ENCODE results near the gene KIAA2012.

Gene KIAA2012

GRCh38 chr2:202034249-202035088, 38.6 kb upstream of the KIAA2012 start:
- Histone ChIP-seq H3K27ac (ENCODE audit: low read depth, low read length) (peak overlapping the region; percentile 62), H2AFZ (ENCODE audit: low read length, unreplicated experiment) (no peak overlapping the region), H3K4me1 (ENCODE audit: control insufficient read depth, insufficient read depth, low read length, unreplicated experiment) (peaks cover 37% of the 10 kb centered on the region), H3K36me3 (ENCODE audit: insufficient read depth, low read length) (no peaks in the 10 kb centered on the region), H3K27me3 (ENCODE audit: insufficient read depth, low read length) (peaks cover 7% of the 10 kb centered on the region), H3K4me3 (ENCODE audit: low read depth, low read length) (peak overlapping the region; percentile 80), H3K79me2 (ENCODE audit: control insufficient read depth, insufficient read depth, low read length, unreplicated experiment) (peaks cover 11% of the 10 kb centered on the region)

- peaks cover 7% of the 10 kb centered on the region for H3K27me3 ChIP-seq (ENCODE audit: insufficient read depth, low read length)
- peak overlapping the region; percentile 80 for H3K4me3 ChIP-seq (ENCODE audit: low read depth, low read length)
- peaks cover 11% of the 10 kb centered on the region for H3K79me2 ChIP-seq (ENCODE audit: control insufficient read depth, insufficient read depth, low read length, unreplicated experiment)
- H3K36me3 ChIP-seq (ENCODE audit: insufficient read depth, low read length): no peaks in the 10 kb centered on the region
- no peak overlapping the region for H3K27ac ChIP-seq (ENCODE audit: low read depth, low read length)
- H2AFZ ChIP-seq (ENCODE audit: low read length, unreplicated experiment): peak overlapping the region; percentile 22
- H3K4me1 ChIP-seq (ENCODE audit: control insufficient read depth, insufficient read depth, low read length, unreplicated experiment): peaks cover 39% of the 10 kb centered on the region
Observed at GRCh38 chr2:202035089-202035940, 37.7 kb upstream of the KIAA2012 start.

- Histone ChIP-seq H3K36me3 (ENCODE audit: insufficient read depth, low read length) (no peaks in the 10 kb centered on the region), H3K4me1 (ENCODE audit: control insufficient read depth, insufficient read depth, low read length, unreplicated experiment) (peaks cover 39% of the 10 kb centered on the region), H3K27me3 (ENCODE audit: insufficient read depth, low read length) (peaks cover 7% of the 10 kb centered on the region), H3K79me2 (ENCODE audit: control insufficient read depth, insufficient read depth, low read length, unreplicated experiment) (peaks cover 11% of the 10 kb centered on the region), H2AFZ (ENCODE audit: low read length, unreplicated experiment) (no peak overlapping the region), H3K4me3 (ENCODE audit: low read depth, low read length) (peak overlapping the region; percentile 80), H3K27ac (ENCODE audit: low read depth, low read length) (no peak overlapping the region)
Observed at GRCh38 chr2:202035941-202036372, 37.1 kb upstream of the KIAA2012 start.

DNA sequence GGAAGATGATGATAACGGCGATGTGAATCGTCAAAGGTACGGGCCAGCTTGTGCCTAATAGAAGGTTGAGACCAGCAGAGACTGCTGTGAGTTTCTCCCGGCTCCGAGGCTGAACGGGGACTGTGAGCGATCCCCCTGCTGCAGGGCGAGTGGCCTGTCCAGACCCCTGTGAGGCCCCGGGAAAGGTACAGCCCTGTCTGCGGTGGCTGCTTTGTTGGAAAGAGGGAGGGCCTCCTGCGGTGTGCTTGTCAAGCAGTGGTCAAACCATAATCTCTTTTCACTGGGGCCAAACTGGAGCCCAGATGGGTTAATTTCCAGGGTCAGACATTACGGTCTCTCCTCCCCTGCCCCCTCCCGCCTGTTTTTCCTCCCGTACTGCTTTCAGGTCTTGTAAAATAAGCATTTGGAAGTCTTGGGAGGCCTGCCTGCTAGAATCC, 36.4 kb upstream of the KIAA2012 start:
- peaks cover 11% of the 10 kb centered on the region for H3K79me2 ChIP-seq (ENCODE audit: control insufficient read depth, insufficient read depth, low read length, unreplicated experiment)
- peak overlapping the region; percentile 80 for H3K4me3 ChIP-seq (ENCODE audit: low read depth, low read length)
- H3K27me3 ChIP-seq (ENCODE audit: insufficient read depth, low read length): peaks cover 4% of the 10 kb centered on the region
- H2AFZ ChIP-seq (ENCODE audit: low read length, unreplicated experiment): peak overlapping the region; percentile 36
- H3K4me1 ChIP-seq (ENCODE audit: control insufficient read depth, insufficient read depth, low read length, unreplicated experiment): peaks cover 32% of the 10 kb centered on the region
- no peak overlapping the region for H3K27ac ChIP-seq (ENCODE audit: low read depth, low read length)
- no peaks in the 10 kb centered on the region for H3K36me3 ChIP-seq (ENCODE audit: insufficient read depth, low read length)

GRCh38 chr2:202037086-202037485, 36.0 kb upstream of the KIAA2012 start:
- H3K4me3 ChIP-seq (ENCODE audit: low read depth, low read length): peak overlapping the region; percentile 80
- H3K27ac ChIP-seq (ENCODE audit: low read depth, low read length): no peak overlapping the region
- peak overlapping the region; percentile 36 for H2AFZ ChIP-seq (ENCODE audit: low read length, unreplicated experiment)
- H3K27me3 ChIP-seq (ENCODE audit: insufficient read depth, low read length): peaks cover 4% of the 10 kb centered on the region; the same call in 1 of the 2 replicates
- no peaks in the 10 kb centered on the region for H3K36me3 ChIP-seq (ENCODE audit: insufficient read depth, low read length)
- peaks cover 11% of the 10 kb centered on the region for H3K79me2 ChIP-seq (ENCODE audit: control insufficient read depth, insufficient read depth, low read length, unreplicated experiment)
- H3K4me1 ChIP-seq (ENCODE audit: control insufficient read depth, insufficient read depth, low read length, unreplicated experiment): peaks cover 28% of the 10 kb centered on the region

DNA sequence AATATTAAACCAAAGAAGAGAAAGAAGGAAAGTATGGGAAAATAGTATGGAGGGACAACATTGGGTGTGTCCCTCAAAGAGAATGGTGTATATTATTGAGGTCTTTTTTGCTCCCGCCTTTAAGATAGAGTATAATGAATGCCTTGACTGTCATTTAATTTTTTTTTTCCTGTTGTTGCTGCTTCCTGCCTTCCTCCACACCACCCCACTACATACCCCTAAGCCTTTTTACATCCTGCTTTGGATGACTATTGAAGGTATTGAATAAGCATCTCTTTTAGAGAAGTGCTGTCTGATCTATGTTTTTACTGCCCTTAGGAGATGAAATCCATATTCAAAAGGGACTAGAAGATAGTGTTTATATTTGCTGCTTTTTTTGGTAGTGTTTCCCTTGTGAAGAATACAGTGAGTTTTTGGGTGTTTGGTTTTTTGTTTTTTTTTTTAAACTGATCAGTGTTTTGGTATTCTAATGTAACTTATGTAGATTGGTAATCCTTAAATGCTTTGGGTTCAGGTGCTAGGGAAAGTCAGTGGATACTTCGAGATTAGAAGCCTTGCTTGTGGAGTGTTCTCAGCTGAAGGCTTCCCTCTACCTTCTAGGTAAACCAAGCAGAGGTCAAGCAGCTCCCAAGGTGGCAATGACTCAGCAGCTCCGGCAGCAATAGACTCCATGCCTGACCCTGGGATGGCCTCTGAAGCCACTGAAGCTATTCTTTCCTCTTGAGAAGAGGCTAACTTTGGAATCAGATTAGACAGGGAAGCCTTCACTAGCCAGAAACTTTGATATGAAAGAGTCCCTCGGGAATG, 34.4 kb upstream of the KIAA2012 start:
- Histone ChIP-seq H3K4me3 (ENCODE audit: low read depth, low read length) (no peak overlapping the region), H3K79me2 (ENCODE audit: control insufficient read depth, insufficient read depth, low read length, unreplicated experiment) (peaks cover 11% of the 10 kb centered on the region), H3K36me3 (ENCODE audit: insufficient read depth, low read length) (no peaks in the 10 kb centered on the region), H2AFZ (ENCODE audit: low read length, unreplicated experiment) (peak overlapping the region; percentile 13), H3K27ac (ENCODE audit: low read depth, low read length) (no peak overlapping the region), H3K27me3 (ENCODE audit: insufficient read depth, low read length) (peaks cover 4% of the 10 kb centered on the region; the same call in 1 of the 2 replicates), H3K4me1 (ENCODE audit: control insufficient read depth, insufficient read depth, low read length, unreplicated experiment) (peaks cover 26% of the 10 kb centered on the region)

- Histone ChIP-seq H3K36me3 (ENCODE audit: insufficient read depth, low read length) (no peaks in the 10 kb centered on the region), H3K27ac (ENCODE audit: low read depth, low read length) (no peak overlapping the region), H3K4me3 (ENCODE audit: low read depth, low read length) (no peak overlapping the region), H3K4me1 (ENCODE audit: control insufficient read depth, insufficient read depth, low read length, unreplicated experiment) (peaks cover 26% of the 10 kb centered on the region), H3K27me3 (ENCODE audit: insufficient read depth, low read length) (peaks cover 4% of the 10 kb centered on the region; the same call in 1 of the 2 replicates), H3K79me2 (ENCODE audit: control insufficient read depth, insufficient read depth, low read length, unreplicated experiment) (peaks cover 11% of the 10 kb centered on the region), H2AFZ (ENCODE audit: low read length, unreplicated experiment) (no peak overlapping the region)
Observed at GRCh38 chr2:202039278-202040078, 33.6 kb upstream of the KIAA2012 start.

DNA sequence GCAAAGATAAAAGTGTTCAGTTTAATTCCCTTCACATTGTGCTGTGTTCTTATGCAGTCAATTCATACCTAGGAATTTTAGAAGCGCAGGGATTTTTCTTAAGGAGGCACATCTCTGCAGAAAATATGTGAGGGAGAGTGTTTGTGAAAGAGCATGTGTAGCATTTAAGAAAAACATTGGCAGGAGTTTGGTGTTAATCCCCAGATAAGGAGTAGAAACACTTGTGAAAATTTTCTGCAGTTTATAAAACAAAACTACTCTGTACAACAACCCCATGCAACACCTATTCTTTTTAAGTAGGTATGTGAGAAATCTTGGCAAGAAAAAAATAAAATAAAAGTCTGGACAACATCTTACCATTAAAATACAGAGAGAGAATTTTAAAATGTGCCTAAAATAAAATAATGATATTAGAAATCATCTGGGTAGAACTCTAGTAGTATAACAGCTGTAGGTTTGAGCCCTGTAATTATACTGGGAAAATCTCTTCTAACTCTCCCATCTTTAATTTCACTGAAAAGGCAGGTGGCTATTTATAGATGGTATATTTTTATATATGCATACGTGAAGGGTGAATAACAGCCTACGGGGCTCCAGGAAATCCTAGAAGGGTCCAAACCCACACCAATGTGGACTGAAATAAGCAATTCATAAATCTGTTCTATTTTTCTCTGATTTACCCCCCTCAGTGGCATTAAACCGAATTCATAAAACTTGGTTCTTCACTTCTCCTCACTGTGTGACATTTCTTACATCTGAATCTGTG, 32.8 kb upstream of the KIAA2012 start:
- Histone ChIP-seq H3K4me3 (ENCODE audit: low read depth, low read length) (no peak overlapping the region), H2AFZ (ENCODE audit: low read length, unreplicated experiment) (no peak overlapping the region), H3K27me3 (ENCODE audit: insufficient read depth, low read length) (peaks cover 4% of the 10 kb centered on the region; the same call in 1 of the 2 replicates), H3K27ac (ENCODE audit: low read depth, low read length) (no peak overlapping the region), H3K79me2 (ENCODE audit: control insufficient read depth, insufficient read depth, low read length, unreplicated experiment) (peaks cover 11% of the 10 kb centered on the region), H3K4me1 (ENCODE audit: control insufficient read depth, insufficient read depth, low read length, unreplicated experiment) (peaks cover 26% of the 10 kb centered on the region), H3K36me3 (ENCODE audit: insufficient read depth, low read length) (no peaks in the 10 kb centered on the region)

- Histone ChIP-seq H3K36me3 (ENCODE audit: insufficient read depth, low read length) (no peaks in the 10 kb centered on the region), H3K4me1 (ENCODE audit: control insufficient read depth, insufficient read depth, low read length, unreplicated experiment) (peaks cover 20% of the 10 kb centered on the region), H3K4me3 (ENCODE audit: low read depth, low read length) (no peak overlapping the region), H3K27ac (ENCODE audit: low read depth, low read length) (no peak overlapping the region), H3K27me3 (ENCODE audit: insufficient read depth, low read length) (peaks cover 3% of the 10 kb centered on the region; the same call in 1 of the 2 replicates), H3K79me2 (ENCODE audit: control insufficient read depth, insufficient read depth, low read length, unreplicated experiment) (no peaks in the 10 kb centered on the region), H2AFZ (ENCODE audit: low read length, unreplicated experiment) (no peak overlapping the region)
Observed at GRCh38 chr2:202042444-202042843, 30.6 kb upstream of the KIAA2012 start.
